OCI-LY3 (cell line): ENCODE data around the gene ROPN1.
"Not testable (repeated sequence)": the region's sequence is repeated elsewhere in the genome, so short reads cannot be mapped to it uniquely, and the experiment has no call there.

ENCODE experiments used
- H2AFZ ChIP-seq: fragments of 200-600, 300-600 bp; shearing (Covaris generic); 2 replicates; pipeline ENCODE4 v1.6.0; 2014; ENCODE audit warnings: antibody characterized with exemption, low read depth, low read length
- H3K27ac ChIP-seq: fragments of 200-600, 300-600 bp; sonication (generic); 2 replicates; pipeline ENCODE4 v1.5.1; 2014; ENCODE audit warnings: mild to moderate bottlenecking, low read length, moderate library complexity, mixed read lengths
- H3K27me3 ChIP-seq: fragments of 200-600, 300-600 bp; sonication (generic); 2 replicates; pipeline ENCODE4 v1.6.1; 2014; ENCODE audit warnings: low read depth, low read length, mixed read lengths
- H3K36me3 ChIP-seq: fragments of 200-600, 300-600 bp; sonication (generic); replicated peaks from 2 replicates; pipeline ENCODE3; 2014; ENCODE audit warnings: low read depth, low read length, mixed read lengths
- H3K4me1 ChIP-seq: fragments of 300-600, 200-600 bp; sonication (generic); 2 replicates; pipeline ENCODE4 v1.6.1; 2014; ENCODE audit warnings: low read length, mixed read lengths
- H3K4me2 ChIP-seq: fragments of 200-600, 300-600 bp; sonication (generic); 2 replicates; pipeline ENCODE4 v1.6.1; 2014; ENCODE audit warnings: low read length, mixed read lengths
- H3K4me3 ChIP-seq: fragments of 300-600, 200-600 bp; sonication (generic); 2 replicates; pipeline ENCODE4 v1.5.1; 2014; ENCODE audit warnings: antibody characterized with exemption, mild to moderate bottlenecking, low read length, moderate library complexity
- H3K79me2 ChIP-seq: fragments of 300-600, 200-600 bp; shearing (Covaris generic); 2 replicates; pipeline ENCODE4 v1.6.1; 2014; ENCODE audit warnings: mild to moderate bottlenecking, low read length, mixed read lengths
- H3K9ac ChIP-seq: fragments of 300-600, 200-600 bp; shearing (Covaris generic); 2 replicates; pipeline ENCODE4 v1.6.0; 2014; ENCODE audit warnings: mild to moderate bottlenecking, low read length, moderate library complexity
- H3K9me3 ChIP-seq: fragments of 200-600, 300-600 bp; shearing (Covaris generic); 2 replicates; pipeline ENCODE4 v1.6.1; 2014; ENCODE audit warnings: low read length, mixed read lengths; ENCODE audit not compliant: insufficient read depth
- H4K20me1 ChIP-seq: fragments of 200-600, 300-600 bp; sonication (generic); 2 replicates; pipeline ENCODE4 v1.6.1; 2016; ENCODE audit warnings: low read length, mixed read lengths; ENCODE audit not compliant: insufficient read depth
- CTCF ChIP-seq: fragments of 200-600, 300-600 bp; sonication (generic); IDR thresholded peaks from 2 replicates; pipeline ENCODE4 v1.5.1; 2014; ENCODE audit warnings: antibody characterized with exemption, low read length, low read depth
- EZH2phosphoT487 ChIP-seq: fragments of 200-600 bp; shearing (Covaris generic); IDR thresholded peaks from 2 replicates; pipeline ENCODE4 v1.6.1; 2018; ENCODE audit warnings: antibody characterized with exemption, mixed run types, low read depth

Gene ROPN1

DNA sequence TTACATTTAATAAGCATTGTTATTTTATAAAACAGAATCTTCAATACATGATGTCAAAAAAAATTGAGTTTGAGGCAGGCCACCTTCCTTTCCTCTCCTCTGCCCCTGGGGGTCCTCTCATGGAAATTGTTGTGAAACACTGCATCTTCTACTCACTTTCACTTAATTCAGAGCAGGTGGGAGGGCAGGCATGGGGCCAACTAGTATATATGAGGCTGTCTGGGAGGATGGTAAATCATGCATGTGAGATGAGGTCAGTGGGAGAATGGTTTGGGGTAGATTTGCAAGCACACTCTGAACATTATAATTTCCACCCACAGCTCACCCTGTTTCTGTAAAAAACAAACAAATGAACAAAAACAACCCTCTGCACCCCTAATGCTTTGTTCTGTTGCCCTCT is 20.5 kb downstream of the ROPN1 start:
- Histone ChIP-seq H3K4me2 (no peak overlapping the region), H2AFZ (no peak overlapping the region), H3K36me3 (no peaks in the 10 kb centered on the region), H4K20me1 (no peaks in the 10 kb centered on the region), H3K9ac (no peak overlapping the region), H3K4me1 (no peaks in the 10 kb centered on the region), H3K4me3 (no peak overlapping the region), H3K9me3 (no peaks in the 10 kb centered on the region), H3K27ac (no peak overlapping the region), H3K79me2 (no peaks in the 10 kb centered on the region), H3K27me3 (peaks cover 7% of the 10 kb centered on the region)
- TF ChIP-seq EZH2phosphoT487, result no peak
- no peak for TF ChIP-seq CTCF

DNA sequence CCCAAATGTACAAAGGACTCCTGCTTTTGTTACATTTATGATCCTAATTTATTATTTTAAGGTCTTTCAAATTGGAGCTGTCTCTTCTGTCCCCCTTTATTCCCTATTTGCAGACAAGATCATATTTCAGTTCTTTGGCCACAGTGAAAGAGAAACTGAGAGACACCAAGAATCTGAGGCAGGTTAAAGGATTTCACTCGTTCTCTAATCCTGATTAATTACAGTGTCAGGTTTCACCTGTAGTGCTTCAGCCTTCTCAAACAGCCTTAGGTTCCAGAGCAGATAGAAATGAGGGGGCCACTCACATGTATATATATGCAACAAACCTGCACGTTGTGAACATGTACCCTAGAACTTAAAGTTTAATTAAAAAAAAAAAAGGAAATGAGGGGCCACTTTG is 24.7 kb downstream of the ROPN1 start:
- peaks cover 16% of the 10 kb centered on the region for H3K27me3 ChIP-seq
- H3K27ac ChIP-seq, H3K9me3 ChIP-seq, H3K4me3 ChIP-seq, H3K9ac ChIP-seq, H3K79me2 ChIP-seq, H3K4me1 ChIP-seq, H3K36me3 ChIP-seq, H3K4me2 ChIP-seq, H2AFZ ChIP-seq, H4K20me1 ChIP-seq: not testable (repeated sequence)

DNA sequence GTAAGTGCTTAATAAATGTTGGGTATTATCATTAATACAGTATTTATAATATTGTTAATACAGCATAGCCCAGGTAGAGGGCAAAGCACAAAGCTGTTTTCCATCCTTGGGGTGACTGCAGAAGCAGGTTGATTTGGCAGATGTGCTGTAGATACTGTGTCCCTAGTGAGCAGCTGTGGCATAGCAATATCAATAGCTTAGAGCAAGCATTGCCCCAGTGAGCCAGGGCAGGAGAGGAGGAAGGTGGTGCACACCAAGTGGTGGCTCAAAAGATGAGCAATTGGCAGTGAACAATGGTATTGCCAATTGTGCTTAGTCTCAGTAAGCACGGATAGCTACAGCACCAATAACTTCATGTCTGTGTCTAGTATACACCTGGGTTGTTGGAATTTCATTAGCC is 25.1 kb downstream of the ROPN1 start:
- H3K4me2 ChIP-seq, H3K36me3 ChIP-seq, H3K27ac ChIP-seq, H3K79me2 ChIP-seq, H4K20me1 ChIP-seq, H3K9ac ChIP-seq, H2AFZ ChIP-seq, H3K4me3 ChIP-seq, H3K4me1 ChIP-seq, H3K9me3 ChIP-seq: not testable (repeated sequence)
- H3K27me3 ChIP-seq, result peaks cover 14% of the 10 kb centered on the region

DNA sequence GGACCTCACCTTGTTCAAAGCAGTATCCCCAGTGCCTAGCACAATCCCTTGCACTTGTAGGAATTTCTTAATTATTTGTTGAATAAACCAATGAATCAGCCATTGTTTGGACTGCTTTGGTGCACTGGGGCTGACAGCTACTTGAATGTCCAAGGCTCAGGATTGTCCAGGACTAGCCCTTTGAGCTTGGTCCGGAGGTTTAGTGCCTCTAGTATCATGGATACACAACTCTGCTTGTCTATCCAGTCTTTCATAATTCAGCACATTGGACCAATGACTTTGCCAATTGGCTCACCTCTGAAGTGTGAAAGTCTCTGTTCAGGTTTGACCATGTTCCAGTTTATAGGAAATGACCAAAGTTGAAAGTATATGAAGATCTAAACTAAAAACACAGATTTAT is 27.1 kb downstream of the ROPN1 start:
- not testable (repeated sequence) for H3K27me3 ChIP-seq, H3K27ac ChIP-seq, H4K20me1 ChIP-seq, H3K36me3 ChIP-seq, H3K4me1 ChIP-seq, H3K9ac ChIP-seq, H3K4me3 ChIP-seq, H3K79me2 ChIP-seq, H3K4me2 ChIP-seq, H3K9me3 ChIP-seq, H2AFZ ChIP-seq

DNA sequence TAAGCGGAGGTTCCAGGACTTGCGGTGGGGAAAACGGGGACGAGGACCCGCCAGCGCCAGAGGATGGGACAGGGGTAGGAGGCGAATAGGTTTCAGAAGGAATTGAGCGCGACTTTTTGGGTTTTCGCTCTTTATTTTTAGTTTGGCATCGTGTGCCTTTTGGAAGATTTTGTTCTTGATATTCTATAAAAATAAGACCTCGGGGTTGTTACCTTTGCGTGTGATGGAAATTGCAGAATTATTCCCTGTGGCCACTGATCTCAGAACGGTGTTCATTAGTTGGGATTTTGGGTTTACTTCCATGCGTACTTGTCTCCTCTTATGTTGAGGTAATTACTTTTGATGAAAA is 30.4 kb downstream of the ROPN1 start:
- peak overlapping the region; percentile 87 for H3K4me3 ChIP-seq
- no peaks in the 10 kb centered on the region for H3K4me1 ChIP-seq
- H3K27ac ChIP-seq, result 0 out of 2 replicates have a peak overlapping the region, but pooled peaks have one; percentile 58
- no peaks in the 10 kb centered on the region for H3K9me3 ChIP-seq
- no peaks in the 10 kb centered on the region for H3K79me2 ChIP-seq
- H3K36me3 ChIP-seq, result no peaks in the 10 kb centered on the region
- peak overlapping the region; percentile 85 for H2AFZ ChIP-seq
- peaks cover 8% of the 10 kb centered on the region; the same call in 1 of the 2 replicates for H3K27me3 ChIP-seq
- H3K4me2 ChIP-seq, result peak overlapping the region; percentile 75
- H3K9ac ChIP-seq, result peak overlapping the region; percentile 92
- no peak for TF ChIP-seq EZH2phosphoT487
- TF ChIP-seq CTCF, result no peak
- H4K20me1 ChIP-seq, result no peaks in the 10 kb centered on the region
